Small intestine (tissue), 7 donors: ENCODE results near the gene NAGK. TPM values are rescaled to one million over a fixed set of nuclear protein-coding genes. Genes with fewer than 3 reads are reported as not detected.

Experiments used
- DNase-seq, 2 donors: peaks; one replicate each; pipeline versions ENCODE4 v3.0.0 to v3.0.0-alpha.2; 2013
- FAIRE-seq: peaks from 2 replicates; lab custom pipeline; 2012; peaks lifted over from hg19 to GRCh38; lab: Jason Lieb, UNC
- H3K27ac ChIP-seq, 3 donors: one replicate each; pipeline ENCODE4 v1.5.1; 2013; ENCODE audit warnings: low read length in 2 of 3, mild to moderate bottlenecking in 2 of 3, control low read depth in 1 of 3, inconsistent platforms in 1 of 3, low read depth in 1 of 3, moderate library complexity in 1 of 3
- H3K27me3 ChIP-seq, 3 donors: one replicate each; pipeline ENCODE4 v1.6.1; 2013; ENCODE audit warnings: low read length in 3 of 3, inconsistent platforms in 1 of 3; ENCODE audit not compliant: control insufficient read depth in 3 of 3, insufficient read depth in 3 of 3
- H3K36me3 ChIP-seq, 3 donors: one replicate each; pipeline ENCODE4 v1.6.1; 2013; ENCODE audit warnings: low read length in 3 of 3, inconsistent platforms in 1 of 3, low read depth in 1 of 3, mild to moderate bottlenecking in 1 of 3, moderate library complexity in 1 of 3; ENCODE audit not compliant: control insufficient read depth in 3 of 3, insufficient read depth in 2 of 3
- H3K4me1 ChIP-seq, 3 donors: one replicate each; pipeline ENCODE4 v1.6.1; 2013; ENCODE audit warnings: low read length in 2 of 3, inconsistent platforms in 1 of 3, low read depth in 1 of 3, mild to moderate bottlenecking in 1 of 3, moderate library complexity in 1 of 3; ENCODE audit not compliant: control insufficient read depth in 3 of 3, insufficient read depth in 2 of 3
- H3K4me3 ChIP-seq, 3 donors: one replicate each; pipeline ENCODE4 v1.5.1; 2013; ENCODE audit warnings: low read length in 3 of 3, control low read depth in 1 of 3, inconsistent platforms in 1 of 3, low read depth in 1 of 3, mild to moderate bottlenecking in 1 of 3, moderate library complexity in 1 of 3
- H3K9me3 ChIP-seq, 2 donors: one replicate each; pipeline ENCODE4 v1.6.1; 2013; ENCODE audit warnings: low read depth in 1 of 2, low read length in 1 of 2; ENCODE audit not compliant: control insufficient read depth in 2 of 2, insufficient read depth in 1 of 2
- WGBS, 3 donors: extraction: QIAGEN DNeasy Blood & Tissue Kit; methylation state at CpG; one replicate each; pipeline ENCODE4 v1.1.7; 2013; 5-methylcytosine and 5-hydroxymethylcytosine counted together
- polyA plus RNA-seq, 4 donors: library from polyadenylated mRNA; stranded (reverse) in 3 of 4; unstranded in 1 of 4; fragments of 200-250 nt in 3 of 4; fragments of 120-200 nt in 1 of 4; gene quantifications; one replicate each; pipeline versions ENCODE4 v1.2.1 to v1.2.3, GENCODE V29; 2013
- donor health status: healthy with polysubstance abuse.
- donor health status: control.
- donor health status: control.
- donor health status: Bipolar disorder and iron deficiency.
- donor health status: healthy.

The NAGK gene
- polyA plus RNA-seq, 4 donors, result 54.8 to 81.0 (median 73.9) TPM

- 48 to 56% (median 53%) methylated on average over 1 of the region's 1 CpG for WGBS, 3 donors
- no peak for FAIRE-seq
- H3K9me3 ChIP-seq, result no peaks in the 10 kb centered on the region
- no peak overlapping the region for H3K4me3 ChIP-seq
- no peak overlapping the region for H3K27ac ChIP-seq
- H3K4me1 ChIP-seq, result peaks cover 0 to 12% (median 0%) of the 10 kb centered on the region in 3 donors
- no peak for DNase-seq
- peaks cover 0 to 17% (median 0%) of the 10 kb centered on the region in 3 donors for H3K27me3 ChIP-seq
- H3K36me3 ChIP-seq, result no peaks in the 10 kb centered on the region
These were observed 5.2 kb upstream of the NAGK start for GRCh38 chr2:71063216-71063615.

- H3K27me3 ChIP-seq, result peaks cover 0 to 13% (median 0%) of the 10 kb centered on the region in 3 donors
- DNase-seq, result no peak
- no peaks in the 10 kb centered on the region for H3K36me3 ChIP-seq
- no peak for FAIRE-seq
- H3K27ac ChIP-seq, result peak overlapping the region; percentile 18 to 86 (median 55)
- no peak overlapping the region for H3K4me3 ChIP-seq
- H3K4me1 ChIP-seq, result peaks cover 0 to 12% (median under 1%) of the 10 kb centered on the region in 3 donors
- H3K9me3 ChIP-seq, result no peaks in the 10 kb centered on the region
- WGBS, 3 donors, result 55 to 66% (median 61%) methylated on average over 9 of the region's 9 CpGs
These were observed 4.3 kb upstream of the NAGK start for GRCh38 chr2:71064110-71064611.

GRCh38 chr2:71064754-71065621 is 3.5 kb upstream of the NAGK start:
- Histone ChIP-seq H3K9me3 (no peaks in the 10 kb centered on the region), H3K4me1 (peaks cover 0 to 12% (median 6%) of the 10 kb centered on the region in 3 donors), H3K36me3 (no peaks in the 10 kb centered on the region), H3K4me3 (no peak overlapping the region), H3K27me3 (peaks cover 0 to 9% (median 0%) of the 10 kb centered on the region in 3 donors), H3K27ac (peak overlapping the region in 2 of 3 donors; percentile 55 to 86)
- peak in 1 of 2 donors; percentile 65 for DNase-seq
- 52 to 78% (median 65%) methylated on average over 7 of the region's 7 CpGs for WGBS, 3 donors
- no peak for FAIRE-seq

GRCh38 chr2:71066856-71067255 is 1.6 kb upstream of the NAGK start:
- 87 to 91% (median 91%) methylated on average over 3 of the region's 3 CpGs for WGBS, 3 donors
- H3K4me1 ChIP-seq, result peaks cover 0 to 12% (median 12%) of the 10 kb centered on the region in 3 donors
- H3K27ac ChIP-seq, result no peak overlapping the region
- DNase-seq (no peak), FAIRE-seq (no peak)
- no peaks in the 10 kb centered on the region for H3K9me3 ChIP-seq
- H3K36me3 ChIP-seq, result peaks cover 0 to 16% (median 0%) of the 10 kb centered on the region in 3 donors
- no peak overlapping the region for H3K4me3 ChIP-seq
- H3K27me3 ChIP-seq, result no peaks in the 10 kb centered on the region

GRCh38 chr2:71067567-71068217 is 756 bp upstream of the NAGK start:
- H3K4me1 ChIP-seq, result peaks cover 0 to 12% (median 12%) of the 10 kb centered on the region in 3 donors
- peak overlapping the region; percentile 51 to 97 (median 86) for H3K27ac ChIP-seq
- FAIRE-seq (no peak), DNase-seq (no peak)
- H3K27me3 ChIP-seq, result no peaks in the 10 kb centered on the region
- 4 to 6% (median 6%) methylated on average over 26 of the region's 26 CpGs for WGBS, 3 donors
- peak overlapping the region; percentile 42 to 65 (median 56) for H3K4me3 ChIP-seq
- H3K9me3 ChIP-seq, result no peaks in the 10 kb centered on the region
- peaks cover 0 to 23% (median 0%) of the 10 kb centered on the region in 3 donors for H3K36me3 ChIP-seq

- Histone ChIP-seq H3K9me3 (no peaks in the 10 kb centered on the region), H3K4me1 (peaks cover 0 to 12% (median 8%) of the 10 kb centered on the region in 3 donors), H3K36me3 (peaks cover 0 to 39% (median 8%) of the 10 kb centered on the region in 3 donors), H3K27me3 (no peaks in the 10 kb centered on the region), H3K4me3 (peak overlapping the region; percentile 42 to 65 (median 56)), H3K27ac (peak overlapping the region in 1 of 3 donors; percentile 86)
- no peak for DNase-seq
- 39 to 56% (median 50%) methylated on average over 5 of the region's 5 CpGs for WGBS, 3 donors
- FAIRE-seq, result no peak
These were observed 928 bp downstream of the NAGK start for GRCh38 chr2:71069376-71069775.

GRCh38 chr2:71070294-71071093 is 2.0 kb downstream of the NAGK start:
- peaks cover 0 to 47% (median 10%) of the 10 kb centered on the region in 3 donors for H3K36me3 ChIP-seq
- no peak overlapping the region for H3K27ac ChIP-seq
- peaks cover 0 to 12% (median 4%) of the 10 kb centered on the region in 3 donors for H3K4me1 ChIP-seq
- FAIRE-seq, result no peak
- DNase-seq, result peak; percentile 21 to 28
- 55 to 71% (median 57%) methylated on average over 10 of the region's 10 CpGs for WGBS, 3 donors
- no peaks in the 10 kb centered on the region for H3K9me3 ChIP-seq
- H3K27me3 ChIP-seq, result no peaks in the 10 kb centered on the region
- no peak overlapping the region for H3K4me3 ChIP-seq
